Kasumi-1 (cell line): ENCODE results near the gene PIK3R5.
"Not testable (repeated sequence)": the region's sequence is repeated elsewhere in the genome, so short reads cannot be mapped to it uniquely, and the experiment has no call there.

ENCODE experiments used
- DNase-seq, 2 experiments: peaks; one replicate each; lab custom pipeline; 2025; lab: John Stamatoyannopoulos, UW

PIK3R5 gene

DNA sequence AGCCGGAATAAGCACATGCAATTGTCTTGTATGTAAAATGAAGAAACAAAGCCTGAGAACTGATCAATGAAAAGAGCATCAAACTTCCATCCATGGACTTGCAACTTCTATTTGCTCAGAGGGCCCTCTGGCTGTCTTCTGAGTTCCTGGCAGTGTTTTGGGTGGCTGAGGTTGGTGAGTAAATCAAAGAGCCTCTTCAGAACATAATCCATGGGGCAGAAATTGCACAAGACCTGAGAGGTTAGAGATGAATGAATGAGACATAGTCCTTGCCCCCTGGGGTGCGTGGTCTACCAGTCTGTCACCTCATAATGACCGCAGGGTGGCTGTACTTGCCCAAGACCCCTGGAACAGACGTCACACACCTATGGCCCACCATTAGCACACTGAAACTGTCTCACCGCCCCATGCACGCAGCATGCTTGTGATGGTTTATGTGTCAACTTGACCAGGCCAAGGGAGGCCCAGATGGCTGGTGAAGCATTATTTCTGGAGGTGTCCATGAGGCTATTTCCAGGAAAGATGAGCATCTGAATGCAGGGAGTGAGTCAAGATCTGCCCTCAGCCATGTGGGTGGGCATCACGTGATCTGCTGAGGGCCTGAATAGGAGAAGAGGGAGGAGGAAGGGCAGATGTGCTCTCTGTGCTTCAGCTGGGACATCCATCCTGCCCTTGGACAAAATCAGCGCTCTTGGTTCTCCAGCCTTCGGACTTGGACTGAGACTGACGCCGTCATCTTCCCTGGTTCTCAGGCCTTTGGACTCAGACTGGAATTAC is 106.3 kb downstream of the PIK3R5 start:
- no peak for DNase-seq

DNA sequence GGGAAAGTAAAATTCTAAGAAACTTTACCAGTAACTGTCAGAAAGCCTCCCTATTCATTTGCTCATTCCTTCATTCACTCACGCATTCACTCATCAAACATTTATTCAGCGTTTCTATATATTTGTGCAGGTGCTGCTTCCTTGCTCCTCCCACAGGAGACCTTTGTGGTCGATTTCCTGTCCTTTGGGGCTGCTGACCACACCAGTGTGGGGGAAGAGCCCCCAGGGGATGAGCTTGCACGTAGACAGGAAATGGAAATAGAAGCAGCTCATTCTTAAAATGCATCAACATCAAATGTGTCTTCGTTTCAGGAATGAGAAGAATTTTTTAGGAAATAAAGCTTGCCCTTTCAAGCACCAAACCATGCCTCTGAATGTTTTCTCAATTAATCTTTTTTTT is 107.6 kb downstream of the PIK3R5 start:
- DNase-seq, result peak; percentile 1 to 6

DNA sequence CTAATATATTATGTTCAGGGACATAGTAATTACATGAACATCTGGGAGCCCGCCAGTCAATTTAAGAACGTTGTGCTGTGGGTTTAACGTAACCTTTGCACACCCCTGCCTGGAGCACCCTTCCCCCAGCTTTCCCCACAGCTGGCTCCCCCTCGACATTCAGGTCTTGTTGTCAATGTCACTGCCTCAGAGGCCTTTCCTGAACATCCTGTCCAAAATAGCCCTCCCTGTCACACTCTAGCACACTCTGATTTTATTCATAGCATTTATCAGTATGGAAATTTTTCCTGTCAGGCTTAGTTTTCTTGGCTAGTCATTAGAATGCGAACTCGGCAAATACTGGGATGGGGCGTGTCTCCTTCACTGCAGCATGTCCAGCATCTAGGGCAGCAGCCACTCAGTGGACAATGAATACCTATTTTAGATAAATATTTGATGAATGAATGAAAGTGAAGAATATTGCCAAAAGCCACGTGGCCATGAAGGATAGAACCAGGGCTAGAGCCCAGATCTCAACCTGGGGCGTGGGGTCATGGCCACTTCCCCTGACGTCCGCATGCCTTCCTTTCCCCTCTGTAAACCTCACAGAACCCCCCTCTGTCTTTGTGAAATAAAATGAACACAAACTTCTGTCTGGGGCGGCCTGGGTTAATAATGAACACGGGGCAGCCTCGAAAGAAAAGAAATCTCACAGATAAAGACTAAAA is 108.5 kb downstream of the PIK3R5 start:
- DNase-seq, result no peak

DNA sequence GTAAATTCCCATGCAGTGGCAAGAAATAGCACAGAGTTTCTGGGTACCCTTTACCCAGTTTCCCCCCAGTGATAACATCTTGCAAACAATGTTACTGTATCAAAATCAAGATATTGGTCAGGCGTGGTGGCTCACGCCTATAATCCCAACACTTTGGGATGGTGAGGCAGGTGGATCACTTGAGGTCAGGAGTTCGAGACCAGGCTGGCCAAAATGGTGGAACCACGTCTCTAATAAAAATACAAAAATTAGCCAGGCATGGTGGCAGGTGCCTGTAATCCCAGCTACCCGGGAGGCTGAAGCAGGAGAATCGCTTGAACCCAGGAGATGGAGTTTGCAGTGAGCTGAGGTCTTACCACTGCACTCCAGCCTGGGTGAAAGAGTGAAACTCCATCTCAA is 109.3 kb downstream of the PIK3R5 start:
- not testable (repeated sequence) for DNase-seq

DNA sequence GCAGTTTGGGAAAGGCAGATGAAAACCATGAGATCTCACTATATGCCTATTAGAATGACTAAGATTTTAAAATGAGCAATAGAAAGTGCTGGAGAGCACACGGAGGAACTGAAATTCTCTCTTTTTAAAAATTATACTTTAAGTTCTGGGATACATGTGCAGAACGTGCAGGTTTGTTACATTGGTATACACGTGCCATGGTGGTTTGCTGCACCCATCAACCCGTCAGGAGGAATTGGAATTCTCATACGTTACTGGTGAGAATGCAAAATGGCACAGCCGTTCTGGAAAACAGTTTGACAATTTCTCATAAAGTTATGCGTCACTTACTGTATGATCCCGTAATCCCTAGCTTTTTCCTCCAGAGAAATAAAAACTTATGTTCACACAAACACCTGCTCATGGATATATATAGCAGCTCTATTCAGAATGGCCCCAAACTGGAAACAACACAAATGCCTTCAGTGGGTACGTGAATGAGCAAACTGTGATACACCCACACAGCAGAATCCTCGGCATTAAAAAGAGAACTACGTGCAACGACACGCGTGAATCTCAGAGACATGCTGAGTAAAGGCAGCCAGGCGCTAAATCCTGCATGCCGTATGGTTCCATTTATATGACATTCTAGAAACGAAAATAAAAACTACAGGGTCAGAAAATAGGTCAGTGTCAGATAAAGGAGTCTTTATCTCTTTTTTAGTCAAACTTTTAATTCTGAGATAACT is 109.9 kb downstream of the PIK3R5 start:
- no peak for DNase-seq

DNA sequence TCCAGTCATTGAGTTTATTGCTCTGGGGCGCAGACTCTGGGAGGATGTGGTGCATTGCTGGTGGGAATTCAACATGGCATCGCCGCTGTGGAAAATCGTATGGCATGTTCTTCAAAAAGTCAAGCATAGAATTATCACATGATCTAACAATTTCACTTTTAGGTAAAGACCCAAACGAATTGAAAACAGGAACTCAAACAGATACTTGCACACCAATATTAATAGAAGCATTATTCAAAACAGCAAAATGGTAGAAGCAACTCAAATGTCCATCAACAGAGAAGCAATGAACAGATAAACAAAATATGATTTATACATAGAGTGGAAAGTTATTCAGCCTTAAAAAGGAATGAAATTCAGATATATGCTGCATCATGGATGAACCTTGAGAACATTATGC is 113.9 kb downstream of the PIK3R5 start:
- no peak for DNase-seq

DNA sequence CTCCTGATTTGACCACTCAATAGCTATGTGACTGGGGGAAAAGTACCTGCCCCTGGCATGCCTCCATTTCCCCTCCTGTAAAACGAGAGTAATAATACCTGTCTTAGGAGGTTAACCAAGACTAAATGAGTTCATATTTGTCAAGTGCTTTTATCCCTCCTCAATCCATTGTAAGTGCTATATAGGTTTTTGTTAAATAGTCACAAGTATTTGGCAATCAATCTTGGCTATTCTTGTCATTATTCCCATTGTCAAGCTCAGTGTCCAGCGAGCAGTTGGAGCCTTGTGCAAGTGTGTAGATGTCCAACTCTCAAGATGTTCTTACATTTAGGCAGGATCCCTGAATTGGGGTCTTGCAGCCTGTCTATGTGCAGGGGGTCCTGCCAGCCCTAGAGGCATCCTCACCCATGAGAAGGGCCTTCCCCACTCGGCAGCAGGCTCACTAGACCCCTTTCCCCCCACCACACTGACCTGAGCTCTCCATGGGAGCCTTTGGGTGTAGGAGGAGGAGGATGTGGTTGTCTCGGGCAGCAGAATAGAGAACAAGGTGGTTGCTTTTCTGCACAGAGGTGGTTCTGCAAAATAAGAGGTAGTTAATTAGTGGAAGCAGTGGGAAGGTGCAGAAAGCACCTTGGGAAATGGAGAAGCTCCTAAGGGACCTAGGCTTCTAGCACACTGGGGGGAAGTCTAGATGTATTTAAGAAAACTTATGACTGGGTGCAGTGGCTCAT is 116.0 kb downstream of the PIK3R5 start:
- no peak for DNase-seq

DNA sequence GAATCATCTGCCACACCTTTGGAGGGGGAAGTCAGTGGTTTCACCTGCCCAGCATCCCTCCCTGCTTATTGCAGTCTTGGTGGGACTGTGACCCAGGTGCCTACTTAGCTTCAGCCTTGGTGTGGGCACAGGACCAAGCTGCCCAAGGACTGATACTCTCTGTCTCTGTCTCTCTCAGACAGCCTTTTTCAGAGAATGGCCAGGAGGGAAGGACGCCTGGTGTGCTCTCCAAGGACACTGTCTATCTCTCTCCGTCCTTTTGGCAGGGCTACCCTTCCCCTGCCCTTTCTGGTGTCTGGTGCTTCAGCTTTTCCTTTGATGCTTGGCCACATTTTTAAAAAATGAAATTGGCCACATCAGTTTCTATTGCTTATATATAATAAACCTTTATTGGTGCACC is 117.6 kb downstream of the PIK3R5 start:
- DNase-seq, result no peak

DNA sequence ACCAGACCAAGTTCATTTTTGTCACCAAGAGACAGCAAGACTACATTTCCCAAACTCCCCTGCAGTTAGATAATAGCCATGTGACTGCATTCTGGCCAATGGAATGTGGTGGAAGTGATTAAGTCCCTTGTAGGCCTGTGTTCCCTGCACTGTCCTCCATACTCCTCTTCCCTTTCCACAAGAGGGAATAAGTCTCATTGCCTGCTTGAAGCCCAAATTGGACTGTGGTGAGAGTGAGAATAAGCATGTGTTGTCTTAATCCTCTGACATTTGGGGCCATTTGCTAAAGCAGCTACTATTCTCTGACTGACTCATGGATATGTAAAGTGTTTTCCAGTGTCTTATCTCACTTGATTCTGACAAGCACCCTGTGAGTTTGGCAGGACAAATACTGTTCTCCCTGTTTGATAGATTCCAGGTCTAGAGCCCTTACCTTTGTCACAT is 118.7 kb downstream of the PIK3R5 start:
- peak in 1 of 2 experiments; percentile 1 for DNase-seq

DNA sequence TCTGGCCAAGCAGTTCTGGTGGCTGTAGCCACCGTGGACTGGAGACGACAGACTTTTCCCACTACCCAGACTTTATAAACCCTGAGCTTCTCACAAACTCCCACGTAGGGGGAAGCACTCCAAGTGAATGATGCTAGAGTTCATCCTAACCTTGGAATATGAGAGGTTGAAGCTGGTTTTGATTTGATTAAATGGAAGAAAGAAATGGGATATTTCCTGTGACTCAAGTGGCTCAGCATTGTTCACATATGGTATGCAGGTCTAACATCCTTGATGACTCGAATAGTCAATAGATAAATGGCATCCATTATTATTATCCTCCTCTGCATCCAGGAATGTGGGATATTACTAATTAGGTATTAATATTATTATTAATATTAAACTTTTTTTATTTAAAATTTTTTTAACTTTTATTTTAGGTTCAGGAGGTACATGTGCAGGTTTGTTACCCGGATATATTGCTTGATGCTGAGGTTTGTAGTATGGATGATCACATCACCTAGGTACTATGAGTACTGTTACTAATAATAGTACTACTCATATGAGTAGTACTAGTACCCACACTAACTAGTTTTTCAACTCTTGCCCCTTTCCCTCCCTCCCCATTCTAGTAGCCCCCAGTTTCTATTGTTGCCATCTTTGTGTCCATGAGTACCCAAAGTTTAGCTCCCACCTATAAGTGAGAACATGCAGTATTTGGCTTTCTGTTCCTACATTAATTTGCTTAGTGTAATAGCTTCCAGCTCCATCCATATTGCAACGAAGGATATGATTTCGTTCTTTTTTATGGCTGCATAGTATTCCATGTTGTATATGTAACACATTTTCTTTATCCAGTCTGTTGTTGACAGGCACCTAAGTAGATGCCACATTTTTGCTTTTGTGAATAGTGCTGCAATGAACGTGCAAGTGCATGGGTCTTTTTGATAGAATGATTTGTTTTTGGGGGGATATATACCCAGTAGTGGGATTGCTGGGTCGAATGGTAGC is 121.0 kb downstream of the PIK3R5 start:
- no peak for DNase-seq

DNA sequence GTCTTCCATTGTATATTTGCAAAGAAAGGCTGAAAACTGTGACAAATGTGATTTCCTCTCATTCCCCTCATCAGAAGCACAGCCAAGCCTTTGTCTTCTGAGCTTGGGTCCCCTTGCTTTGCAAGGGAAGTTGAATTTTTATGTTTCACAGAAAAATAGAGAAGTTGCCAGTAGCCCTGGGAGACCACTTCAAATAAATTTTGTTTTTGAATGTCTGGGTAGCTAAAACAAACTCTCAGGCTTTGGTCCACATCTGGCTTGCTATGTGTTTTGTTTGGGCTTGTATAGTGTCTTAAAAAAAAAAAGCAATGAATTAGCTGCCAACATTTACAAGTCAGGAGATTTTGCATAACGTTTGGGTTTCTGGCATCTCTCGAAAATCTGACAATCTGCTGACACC is 122.2 kb downstream of the PIK3R5 start:
- DNase-seq, result peak; percentile 5 to 41

DNA sequence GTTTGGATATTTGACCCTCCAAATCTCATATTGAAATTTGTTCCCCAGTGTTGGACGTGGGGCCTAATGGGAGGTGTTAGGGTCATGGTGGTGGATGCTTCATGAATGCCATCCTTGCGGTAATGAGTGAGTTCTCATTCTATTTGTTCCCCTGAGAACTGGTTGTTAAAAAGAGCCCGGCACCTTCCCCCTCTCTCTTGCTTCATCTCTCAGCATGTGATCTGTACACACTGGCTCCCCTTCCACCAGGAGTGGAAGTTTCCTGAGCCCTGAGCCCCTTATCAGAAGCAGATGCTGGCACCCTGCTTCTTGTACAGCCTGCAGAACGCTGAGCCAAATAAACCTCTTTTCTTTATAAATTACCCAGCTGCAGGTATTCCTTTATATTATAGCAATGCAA is 123.7 kb downstream of the PIK3R5 start:
- no peak for DNase-seq

DNA sequence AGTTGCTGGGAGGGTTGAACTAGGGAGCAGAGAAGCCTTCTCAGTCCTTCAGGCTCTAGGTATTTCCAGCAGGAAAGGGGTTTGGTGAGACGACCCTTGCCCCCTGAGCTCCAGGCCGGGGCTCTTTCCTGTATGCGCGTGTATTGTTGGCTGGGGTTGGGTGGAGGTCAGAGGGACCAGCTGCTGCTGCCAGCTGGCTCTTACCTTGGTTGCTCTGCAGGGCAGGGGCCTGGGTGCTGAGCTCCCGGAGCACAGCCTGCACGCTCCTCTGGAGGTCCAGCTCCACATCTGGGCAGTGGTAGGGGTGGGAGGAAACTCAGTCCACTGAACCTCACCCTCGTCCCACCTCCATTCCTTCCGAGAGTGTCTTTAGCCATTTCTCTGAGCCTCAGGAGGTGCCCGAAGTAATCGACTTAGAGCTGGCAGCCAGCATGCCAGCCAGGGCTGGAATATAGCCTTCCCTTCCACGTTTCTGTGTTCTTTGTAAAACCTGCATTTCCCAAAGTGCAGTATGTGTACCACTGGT is 126.0 kb downstream of the PIK3R5 start:
- DNase-seq, result no peak

DNA sequence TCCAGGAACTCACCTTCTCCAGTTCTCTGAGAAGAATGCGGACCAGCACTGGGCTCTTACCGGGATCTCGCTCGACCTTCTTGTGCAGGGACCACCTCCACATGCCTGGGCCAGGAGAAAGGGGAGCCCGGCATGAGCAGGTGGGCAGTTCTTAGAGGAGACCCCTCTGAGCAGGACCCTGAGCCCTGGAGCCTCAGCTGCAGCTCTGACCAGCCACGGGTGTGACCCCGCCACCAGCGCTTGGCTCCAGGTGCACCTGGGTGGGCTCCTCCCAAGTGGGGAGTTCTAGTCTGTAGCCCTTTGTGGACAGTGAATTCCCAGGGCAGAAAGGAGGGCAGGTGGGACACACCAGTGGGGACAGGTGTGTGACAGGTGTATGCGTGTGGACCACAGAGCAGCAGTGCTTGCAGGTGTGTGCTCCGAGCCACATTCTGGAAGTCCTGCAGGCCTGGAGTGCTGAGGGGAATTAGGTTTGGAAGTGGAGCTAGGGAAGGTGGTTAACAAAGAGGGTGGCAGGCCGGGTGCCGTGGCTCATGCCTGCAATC is 126.9 kb downstream of the PIK3R5 start:
- DNase-seq, result no peak

DNA sequence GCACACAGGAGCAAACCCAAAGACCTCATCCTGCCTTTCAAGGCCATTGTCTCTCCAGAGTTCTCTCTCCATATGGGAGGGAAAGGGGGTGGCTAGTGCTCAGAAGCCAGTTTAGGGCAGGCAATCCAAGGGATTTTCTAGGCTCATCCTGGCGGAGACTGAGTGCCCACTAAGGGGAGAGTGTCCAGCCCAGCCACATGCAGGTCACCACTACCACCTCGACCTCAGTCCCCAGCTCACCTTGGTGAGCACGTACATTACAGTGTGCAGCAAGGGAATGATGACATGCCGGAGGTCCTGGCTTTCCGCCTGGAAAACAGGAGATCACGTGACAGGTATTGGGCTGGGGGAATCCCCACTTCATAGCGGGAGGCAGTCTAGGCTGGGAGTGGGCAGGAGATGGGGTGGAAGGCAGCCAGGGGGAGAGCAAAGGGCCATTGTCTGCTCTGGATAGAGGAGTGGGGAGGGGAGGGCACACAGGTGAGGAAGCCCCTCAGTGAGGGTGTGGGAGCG is 127.9 kb downstream of the PIK3R5 start:
- DNase-seq, result no peak

DNA sequence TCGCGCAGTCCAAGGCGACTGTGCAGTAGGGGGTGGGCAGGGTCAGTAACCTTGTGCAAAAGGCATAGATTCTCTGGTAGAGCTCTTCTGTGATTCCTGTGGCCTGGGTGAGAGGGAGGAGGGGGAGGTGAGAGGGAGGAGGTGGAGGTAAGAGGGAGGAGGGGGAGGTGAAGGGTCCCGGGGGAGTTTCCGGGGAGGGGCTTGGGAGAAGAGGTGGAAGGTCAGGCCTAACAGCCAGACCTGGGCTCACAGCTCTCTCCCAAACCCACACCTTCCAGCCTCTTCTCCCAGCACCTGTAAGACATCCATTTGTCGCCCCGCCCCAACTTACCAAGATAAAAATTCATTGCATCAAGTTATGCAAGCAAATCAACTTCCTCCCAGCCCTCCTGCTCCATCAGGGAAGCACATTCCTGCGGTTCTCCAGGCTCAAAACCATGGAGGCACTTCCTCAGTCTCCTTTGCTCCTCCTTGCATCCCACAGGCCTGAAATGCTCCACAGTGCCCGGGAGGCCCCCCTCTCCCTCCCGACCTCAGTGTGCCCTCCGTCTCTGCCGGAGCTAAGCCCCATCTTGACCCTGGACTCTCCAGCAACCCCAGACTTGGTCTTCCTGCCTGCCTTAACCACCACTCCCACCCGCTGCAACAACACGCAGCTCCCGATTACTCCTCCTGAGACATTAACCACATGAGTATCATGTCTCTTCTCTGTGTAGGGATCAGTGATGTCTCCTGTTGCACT is 128.5 kb downstream of the PIK3R5 start:
- DNase-seq, result no peak

DNA sequence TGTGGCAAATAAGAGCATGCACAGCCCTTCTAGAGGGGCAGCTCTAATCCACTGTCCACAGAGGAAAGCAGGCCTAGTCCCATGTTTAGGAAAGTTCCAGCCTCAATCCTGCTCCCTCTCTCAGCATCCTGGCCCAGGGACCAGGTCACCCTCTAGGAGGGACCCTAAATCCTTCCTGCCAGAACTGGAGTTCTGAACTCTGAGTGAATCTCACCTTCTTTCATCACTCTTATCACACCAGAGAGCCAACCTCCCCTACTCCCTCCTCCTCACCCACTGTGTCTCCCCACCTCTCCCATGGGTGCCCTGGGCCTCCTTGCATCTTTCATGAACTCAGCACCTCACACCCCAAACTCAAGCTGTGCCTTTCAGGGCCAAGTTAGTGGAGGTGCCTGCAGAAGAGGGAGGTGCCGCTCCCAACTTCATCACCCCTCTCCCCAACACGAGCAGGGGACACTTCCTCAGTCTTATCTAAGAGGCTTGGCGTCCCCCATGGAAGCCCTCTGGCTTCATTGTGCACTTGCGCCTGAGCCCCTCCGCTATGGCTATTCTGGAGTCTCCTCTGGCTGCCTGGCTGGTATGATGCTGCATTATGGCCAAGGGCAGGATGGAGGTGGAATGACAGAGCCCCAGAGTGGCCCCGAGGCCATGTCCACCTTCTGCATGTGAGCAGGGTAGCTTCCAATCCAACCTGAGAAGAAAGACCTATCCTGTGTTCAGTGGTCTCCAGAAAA is 129.7 kb downstream of the PIK3R5 start:
- DNase-seq, result no peak

DNA sequence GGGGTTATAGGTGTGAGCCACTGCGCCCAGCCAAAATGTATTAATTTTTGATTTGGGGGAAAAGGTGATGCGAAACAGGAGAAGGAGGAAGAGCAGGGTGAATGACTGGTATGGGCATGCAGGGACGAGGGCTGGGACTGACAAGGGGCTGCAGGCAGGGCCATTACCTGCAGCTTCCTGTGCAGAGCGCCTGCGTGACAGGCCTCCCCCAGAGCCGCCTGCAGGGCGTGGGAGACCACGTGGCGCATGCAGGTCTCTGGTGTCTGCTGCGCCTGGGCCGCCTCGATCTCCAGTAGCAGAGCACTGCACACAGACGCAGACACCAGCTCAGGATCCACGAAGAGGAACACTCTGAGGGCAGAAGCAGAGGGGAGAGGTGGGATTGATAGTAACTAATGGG is 130.4 kb downstream of the PIK3R5 start:
- DNase-seq, result no peak
